Gastroesophageal sphincter (tissue), 4 donors: Measurements from ENCODE around the gene ACTL8. TPM values are rescaled to one million over a fixed set of nuclear protein-coding genes. Genes with fewer than 3 reads are reported as not detected.

Source experiments
- ATAC-seq: fragments of 150-250 bp; one replicate; pipeline ENCODE4 v1.9.1; 2016; ENCODE audit warnings: mild to moderate bottlenecking, moderate library complexity
- H3K27ac ChIP-seq, 4 donors: fragments of 200-600 bp; sonication (generic) in 3 of 4; 1 replicate in 3 of 4; 2 replicates in 1 of 4; pipeline ENCODE4 v1.5.1; 2016 to 2019
- H3K27me3 ChIP-seq: fragments of 200-600 bp; sonication (generic); one replicate; pipeline ENCODE4 v1.5.1; 2019
- H3K36me3 ChIP-seq, 2 donors: fragments of 200-600 bp; sonication (generic); one replicate each; pipeline ENCODE4 v1.5.1; 2019; ENCODE audit warnings: control low read depth in 1 of 2
- H3K4me1 ChIP-seq, 3 donors: fragments of 200-600 bp; sonication (generic); 1 replicate in 2 of 3; 2 replicates in 1 of 3; pipeline ENCODE4 v1.5.1; 2016 to 2019; ENCODE audit warnings: control low read depth in 2 of 3
- H3K4me3 ChIP-seq, 2 donors: fragments of 200-600 bp; sonication (generic); one replicate each; pipeline ENCODE4 v1.5.1; 2019; ENCODE audit warnings: mild to moderate bottlenecking in 1 of 2, moderate library complexity in 1 of 2
- H3K9me3 ChIP-seq, 3 donors: fragments of 200-600 bp; sonication (generic); one replicate each; pipeline ENCODE4 v1.5.1; 2017 to 2019; ENCODE audit warnings: control low read depth in 2 of 3
- CTCF ChIP-seq, 4 experiments: fragments of 200-600 bp in 2 of 4; fragments of 450-650 bp in 2 of 4; sonication (generic) in 1 of 4; IDR thresholded peaks; one replicate each; pipeline ENCODE4 v1.5.1; 2017 to 2019; ENCODE audit warnings: antibody characterized with exemption in 4 of 4, mild to moderate bottlenecking in 2 of 4, moderate library complexity in 2 of 4
- EP300 ChIP-seq: sonication (generic); formaldehyde crosslinking; IDR thresholded peaks from one replicate; pipeline ENCODE4 v1.6.1; 2017; ENCODE audit warnings: antibody characterized with exemption, mild to moderate bottlenecking
- POLR2A ChIP-seq, 2 donors: fragments of 450-650 bp; IDR thresholded peaks; one replicate each; pipeline ENCODE4 v1.6.1; 2017; ENCODE audit warnings: antibody characterized with exemption in 2 of 2, mild to moderate bottlenecking in 2 of 2, moderate library complexity in 1 of 2
- POLR2AphosphoS5 ChIP-seq: sonication (generic); formaldehyde crosslinking; IDR thresholded peaks from one replicate; pipeline ENCODE4 v1.6.1; 2017; ENCODE audit warnings: antibody characterized with exemption
- WGBS, 2 donors: methylation state at CpG; one replicate each; pipeline ENCODE4 v1.1.5; 2018; ENCODE audit warnings: low coverage in 1 of 2; 5-methylcytosine and 5-hydroxymethylcytosine counted together
- total RNA-seq, 4 donors: library from RNA; depleted of rRNA; stranded (reverse); fragments of >200 nt; gene quantifications; one replicate each; pipeline ENCODE4 v1.1.0, GENCODE V29; 2016

ACTL8 gene
- total RNA-seq, 4 donors from 2014 or later: not detected

- 41 to 53% methylated on average over 8 to 11 of the region's 11 CpGs for WGBS, 2 donors
- ATAC-seq: no peak
- no peak for TF ChIP-seq POLR2A (IDR thresholded peaks at IDR 0.05)
- no peak for TF ChIP-seq EP300
- TF ChIP-seq POLR2AphosphoS5: no peak
- no peak for TF ChIP-seq CTCF (IDR thresholded peaks at IDR 0.05)
Measured at GRCh38 chr1:17776426-17776825, 21.3 kb downstream of the ACTL8 start.

GRCh38 chr1:17777330-17777729 lies 22.2 kb downstream of the ACTL8 start:
- 89% methylated on average over 5 of the region's 10 CpGs; no CpG with 5 or more reads in 1 of the 2 donors for WGBS, 2 donors
- H3K9me3 ChIP-seq: no peaks in the 10 kb centered on the region

More at GRCh38 chr1:17776426-17776825, 21.3 kb downstream of the ACTL8 start:
- peaks cover 47% of the 10 kb centered on the region for H3K27me3 ChIP-seq
- H3K36me3 ChIP-seq: no peaks in the 10 kb centered on the region
- no peak overlapping the region for H3K4me3 ChIP-seq
- H3K27ac ChIP-seq: no peak overlapping the region
- H3K4me1 ChIP-seq: no peaks in the 10 kb centered on the region
- no peaks in the 10 kb centered on the region for H3K9me3 ChIP-seq

GRCh38 chr1:17777818-17778217 lies 22.7 kb downstream of the ACTL8 start:
- H3K9me3 ChIP-seq: no peaks in the 10 kb centered on the region
- peaks cover 47% of the 10 kb centered on the region for H3K27me3 ChIP-seq
- WGBS, 2 donors: 56% methylated on average over 2 of the region's 8 CpGs; no CpG with 5 or more reads in 1 of the 2 donors
- H3K4me3 ChIP-seq: no peak overlapping the region
- H3K4me1 ChIP-seq: no peaks in the 10 kb centered on the region
- no peak for ATAC-seq
- H3K36me3 ChIP-seq: no peaks in the 10 kb centered on the region
- TF ChIP-seq EP300 (no peak), POLR2AphosphoS5 (no peak), CTCF (IDR thresholded peaks at IDR 0.05) (no peak), POLR2A (IDR thresholded peaks at IDR 0.05) (no peak)
- H3K27ac ChIP-seq: no peak overlapping the region

More at GRCh38 chr1:17777330-17777729, 22.2 kb downstream of the ACTL8 start:
- peaks cover 47% of the 10 kb centered on the region for H3K27me3 ChIP-seq
- H3K27ac ChIP-seq: no peak overlapping the region
- no peak for ATAC-seq
- H3K4me3 ChIP-seq: no peak overlapping the region
- TF ChIP-seq CTCF (IDR thresholded peaks at IDR 0.05) (no peak), POLR2AphosphoS5 (no peak), EP300 (no peak)
- H3K4me1 ChIP-seq: no peaks in the 10 kb centered on the region
- no peaks in the 10 kb centered on the region for H3K36me3 ChIP-seq

GRCh38 chr1:17780916-17781315 lies 25.8 kb downstream of the ACTL8 start:
- H3K36me3 ChIP-seq: no peaks in the 10 kb centered on the region
- H3K27ac ChIP-seq: no peak overlapping the region
- WGBS, 2 donors: 52 to 61% methylated on average over 3 to 4 of the region's 4 CpGs
- H3K4me3 ChIP-seq: no peak overlapping the region
- no peaks in the 10 kb centered on the region for H3K4me1 ChIP-seq
- peaks cover 24% of the 10 kb centered on the region for H3K27me3 ChIP-seq
- H3K9me3 ChIP-seq: no peaks in the 10 kb centered on the region
- TF ChIP-seq POLR2AphosphoS5 (no peak), CTCF (IDR thresholded peaks at IDR 0.05) (no peak), POLR2A (IDR thresholded peaks at IDR 0.05) (no peak), EP300 (no peak)
- ATAC-seq: no peak

- H3K27ac ChIP-seq: no peak overlapping the region
- H3K4me1 ChIP-seq: peaks cover 0 to 3% (median 0%) of the 10 kb centered on the region in 3 donors
- TF ChIP-seq POLR2AphosphoS5: no peak
- no peak for TF ChIP-seq POLR2A (IDR thresholded peaks at IDR 0.05)
- no peak for TF ChIP-seq CTCF (IDR thresholded peaks at IDR 0.05)
- no peak for TF ChIP-seq EP300
- H3K36me3 ChIP-seq: no peaks in the 10 kb centered on the region
- peaks cover 10% of the 10 kb centered on the region for H3K27me3 ChIP-seq
- no peaks in the 10 kb centered on the region for H3K9me3 ChIP-seq
- ATAC-seq: no peak
- H3K4me3 ChIP-seq: no peak overlapping the region
- whole genome bisulfite sequencing, 2 donors: no CpG with 5 or more reads among the region's 5 CpGs
Measured at GRCh38 chr1:17789926-17790325, 34.8 kb downstream of the ACTL8 start.
